SIG-M5 treated with dmso at 0.1 percent for 504 hours (cell line): ENCODE results near the gene PSMC1.

Source experiments
- DNase-seq: peaks from one replicate; lab custom pipeline; 2025; ENCODE audit not compliant: unreplicated experiment; lab: John Stamatoyannopoulos, UW

PSMC1 gene

GRCh38 chr14:90301122-90301521 is 44.8 kb downstream of the PSMC1 start:
- no peak for DNase-seq

- DNase-seq: peak; percentile 26
Observed at GRCh38 chr14:90301668-90302090, 45.3 kb downstream of the PSMC1 start.

- no peak for DNase-seq
Observed at GRCh38 chr14:90302529-90303303, 46.4 kb downstream of the PSMC1 start.

GRCh38 chr14:90303473-90303872 is 47.1 kb downstream of the PSMC1 start:
- no peak for DNase-seq

- no peak for DNase-seq
Observed at GRCh38 chr14:90304502-90304901, 48.1 kb downstream of the PSMC1 start.

- DNase-seq: no peak
Observed at GRCh38 chr14:90305176-90305601, 48.8 kb downstream of the PSMC1 start.

GRCh38 chr14:90308561-90308960 is 52.2 kb downstream of the PSMC1 start:
- no peak for DNase-seq

GRCh38 chr14:90317286-90317685 is 60.9 kb downstream of the PSMC1 start:
- DNase-seq: no peak

- no peak for DNase-seq
Observed at GRCh38 chr14:90318016-90318415, 61.7 kb downstream of the PSMC1 start.

GRCh38 chr14:90319173-90319572 is 62.8 kb downstream of the PSMC1 start:
- no peak for DNase-seq

GRCh38 chr14:90319634-90320541 is 63.5 kb downstream of the PSMC1 start:
- DNase-seq: no peak

- no peak for DNase-seq
Observed at GRCh38 chr14:90321891-90322290, 65.5 kb downstream of the PSMC1 start.
